ENCODE data around the gene LTBP3. TPM values are rescaled to one million over a fixed set of nuclear protein-coding genes. Genes with fewer than 3 reads are reported as not detected.

LTBP3 gene
- total RNA-seq, 1 experiment from 2014 or later: 248 TPM

DNA sequence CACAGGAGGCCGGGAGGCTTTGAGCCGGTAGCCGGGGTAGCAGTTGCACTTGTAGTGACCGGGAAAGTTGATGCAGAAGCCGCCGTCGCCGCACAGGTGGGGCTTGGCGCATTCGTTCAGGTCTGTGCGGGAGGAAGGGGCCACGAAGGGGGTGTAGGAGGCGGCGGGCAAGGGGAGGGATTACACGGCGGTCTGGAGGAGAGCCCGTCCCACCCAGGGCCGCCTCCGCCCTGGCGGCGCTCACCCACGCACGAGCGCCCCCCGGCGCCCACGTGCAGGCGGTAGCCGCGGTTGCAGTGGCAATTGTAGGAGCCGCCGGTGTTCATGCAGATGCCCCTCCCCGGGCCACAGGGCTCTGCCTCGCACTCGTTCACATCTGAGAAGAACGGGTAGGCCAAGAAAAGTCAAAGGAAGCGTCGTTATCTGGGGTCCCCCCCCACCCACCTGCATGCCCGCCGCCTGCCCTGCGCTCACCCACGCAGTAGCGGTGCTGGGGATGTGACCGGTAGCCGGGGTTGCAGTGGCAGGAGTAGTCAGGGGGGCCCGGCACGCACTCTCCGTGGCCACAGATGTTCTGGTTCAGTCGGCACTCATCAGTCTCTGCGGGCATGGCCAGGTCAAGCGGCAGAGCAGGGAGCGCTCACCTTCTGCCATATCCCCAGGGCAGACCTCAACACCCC is 10.6 kb downstream of the LTBP3 start:
- Histone ChIP-seq H2AFZ (ENCODE audit: low read depth, low read length, poor library complexity, severe bottlenecking) (no peak overlapping the region), H3K79me2 (ENCODE audit: insufficient read depth, low read length) (no peaks in the 10 kb centered on the region), H4K20me1 (ENCODE audit: insufficient read depth) (no peaks in the 10 kb centered on the region), H3K9me3 (ENCODE audit: control insufficient read depth in 1 of 2, insufficient read depth in 1 of 2, low read depth in 1 of 2, low read length in 2 of 2) (no peaks in the 10 kb centered on the region), H3K9ac (ENCODE audit: low read length) (no peak overlapping the region), H3K36me3 (ENCODE audit: control insufficient read depth in 1 of 2, insufficient read depth in 2 of 2, low read length in 2 of 2) (peaks cover 5 to 18% of the 10 kb centered on the region in 2 experiments), H3K9me2 (ENCODE audit: insufficient read depth) (no peaks in the 10 kb centered on the region), H3K4me3 (replicated peaks in 1 of 2; ENCODE audit: low read depth in 1 of 2, low read length in 2 of 2) (no peak overlapping the region), H3K27me3 (ENCODE audit: insufficient read depth, low read length) (no peaks in the 10 kb centered on the region), H3K4me1 (ENCODE audit: control insufficient read depth in 1 of 2, insufficient read depth in 2 of 2, low read length in 2 of 2) (peaks cover 28 to 32% of the 10 kb centered on the region in 2 experiments), H3K4me2 (ENCODE audit: low read length) (no peak overlapping the region), H3K27ac (ENCODE audit: low read depth, low read length) (0 out of 2 replicates have a peak overlapping the region, but pooled peaks have one; percentile 49)
- ChIA-PET POLR2A (interaction anchor here (0.8 kb wide), 2 partner anchors 10 to 123 kb away, joined by 3 to 8 read pairs; no protein-coding TSS in a partner anchor), CTCF (no interaction called here), RAD21 (ENCODE audit: low non-redundant PET in 1 of 2, low total read pairs in 2 of 2, uncharacterized antibody in 2 of 2, unreplicated experiment in 2 of 2) (no interaction called here)
- DNase-seq (ENCODE audit: low read depth, low spot score) (no peak), ATAC-seq (no peak)
- TF ChIP-seq TCF7L2 (IDR thresholded peaks at IDR 0.05; ENCODE audit: borderline replicate concordance, extremely low read depth, insufficient read depth, insufficient read length) (no peak), POLR2AphosphoS5 (IDR thresholded peaks at IDR 0.05; ENCODE audit: low read depth, low read length) (no peak), JUND (IDR thresholded peaks at IDR 0.05) (no peak), SIN3A (IDR thresholded peaks at IDR 0.05; ENCODE audit: low read depth) (no peak), CEBPB (IDR thresholded peaks at IDR 0.05; ENCODE audit: low read depth) (no peak), ELF1 (IDR thresholded peaks at IDR 0.05; ENCODE audit: borderline replicate concordance, low read depth) (no peak), POLR2A (IDR thresholded peaks at IDR 0.05; ENCODE audit: borderline replicate concordance, extremely low read depth, insufficient read depth, insufficient read length) (no peak), YY1 (IDR thresholded peaks at IDR 0.05; ENCODE audit: extremely low read depth, insufficient replicate concordance, low read depth, low read length) (no peak), SRF (IDR thresholded peaks at IDR 0.05; ENCODE audit: low read depth) (no peak), EGR1 (IDR thresholded peaks at IDR 0.05; ENCODE audit: low read depth) (no peak), RAD21 (IDR thresholded peaks at IDR 0.05; ENCODE audit: low read depth) (no peak), FOSL1 (IDR thresholded peaks at IDR 0.05; ENCODE audit: low read depth) (no peak), EZH2phosphoT487 (IDR thresholded peaks at IDR 0.05; ENCODE audit: borderline replicate concordance) (no peak)
- TF ChIP-seq, protein P1, sequence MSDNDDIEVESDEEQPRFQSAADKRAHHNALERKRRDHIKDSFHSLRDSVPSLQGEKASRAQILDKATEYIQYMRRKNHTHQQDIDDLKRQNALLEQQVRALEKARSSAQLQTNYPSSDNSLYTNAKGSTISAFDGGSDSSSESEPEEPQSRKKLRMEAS (IDR thresholded peaks at IDR 0.05): no peak
- TF ChIP-seq, protein P2, sequence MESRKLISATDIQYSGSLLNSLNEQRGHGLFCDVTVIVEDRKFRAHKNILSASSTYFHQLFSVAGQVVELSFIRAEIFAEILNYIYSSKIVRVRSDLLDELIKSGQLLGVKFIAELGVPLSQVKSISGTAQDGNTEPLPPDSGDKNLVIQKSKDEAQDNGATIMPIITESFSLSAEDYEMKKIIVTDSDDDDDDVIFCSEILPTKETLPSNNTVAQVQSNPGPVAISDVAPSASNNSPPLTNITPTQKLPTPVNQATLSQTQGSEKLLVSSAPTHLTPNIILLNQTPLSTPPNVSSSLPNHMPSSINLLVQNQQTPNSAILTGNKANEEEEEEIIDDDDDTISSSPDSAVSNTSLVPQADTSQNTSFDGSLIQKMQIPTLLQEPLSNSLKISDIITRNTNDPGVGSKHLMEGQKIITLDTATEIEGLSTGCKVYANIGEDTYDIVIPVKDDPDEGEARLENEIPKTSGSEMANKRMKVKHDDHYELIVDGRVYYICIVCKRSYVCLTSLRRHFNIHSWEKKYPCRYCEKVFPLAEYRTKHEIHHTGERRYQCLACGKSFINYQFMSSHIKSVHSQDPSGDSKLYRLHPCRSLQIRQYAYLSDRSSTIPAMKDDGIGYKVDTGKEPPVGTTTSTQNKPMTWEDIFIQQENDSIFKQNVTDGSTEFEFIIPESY (IDR thresholded peaks at IDR 0.05; ENCODE audit: extremely low read depth, insufficient replicate concordance, low read length): no peak
- BruUV-seq (replicated peaks): no TSS peak
- intact Hi-C loops (cut with micrococcal nuclease): no loop called here

Data from HCT116 (cell line).